ENCODE measurements around the gene KLK14. TPM values are rescaled to one million over a fixed set of nuclear protein-coding genes. Genes with fewer than 3 reads are reported as not detected.

The KLK14 gene
- total and polyA plus RNA-seq, 2 of the 8 experiments (the other 6 are each of a cell fraction or from before 2014, with no cell fraction given): 0.09 to 1.2 TPM

- no peak overlapping the region for H2AFZ ChIP-seq (ENCODE audit: low read length)
- no peaks in the 10 kb centered on the region for H3K79me2 ChIP-seq (ENCODE audit: control insufficient read depth in 1 of 2, insufficient read depth in 2 of 2, low read length in 2 of 2)
- H3K4me3 ChIP-seq (ENCODE audit: extremely low read depth in 1 of 4, insufficient read depth in 2 of 4, low read depth in 3 of 4, low read length in 4 of 4): no peak overlapping the region
- H3K27ac ChIP-seq (ENCODE audit: low read depth, low read length): no peak overlapping the region
- no peak overlapping the region for H2BK5ac ChIP-seq (ENCODE audit: low read depth, low read length)
- H3K9me3 ChIP-seq (ENCODE audit: insufficient read depth in 2 of 2, low read depth in 1 of 2, low read length in 1 of 2): no peaks in the 10 kb centered on the region
- H3K27me3 ChIP-seq (replicated peaks in 1 of 4; ENCODE audit: control insufficient read depth in 3 of 4, extremely low read depth in 1 of 4, insufficient read depth in 3 of 4, low read length in 3 of 4): no peaks in the 10 kb centered on the region; a peak in 1 of 7 replicates
- no peak overlapping the region for H4K91ac ChIP-seq (replicated peaks; ENCODE audit: insufficient read length, low read length)
- peaks cover 7% of the 10 kb centered on the region; the same call in 1 of the 2 replicates for H3K23me2 ChIP-seq (ENCODE audit: low read depth, low read length)
- peaks cover 0 to 3% (median 0%) of the 10 kb centered on the region in 4 experiments; a peak in 2 of 7 replicates for H3K4me1 ChIP-seq (replicated peaks in 1 of 4; ENCODE audit: control insufficient read depth in 3 of 4, insufficient read depth in 4 of 4, low read length in 3 of 4)
- H3K9ac ChIP-seq (replicated peaks in 1 of 4; ENCODE audit: extremely low read depth in 1 of 4, low read depth in 3 of 4, low read length in 3 of 4): no peak overlapping the region
- no peak overlapping the region for H3K4me2 ChIP-seq (ENCODE audit: insufficient read depth in 1 of 2, low read depth in 2 of 2, low read length in 2 of 2)
- H3K56ac ChIP-seq (replicated peaks; ENCODE audit: insufficient read length, low read depth, low read length): no peak overlapping the region
- H3K36me3 ChIP-seq (ENCODE audit: control insufficient read depth in 2 of 4, insufficient read depth in 4 of 4, low read length in 3 of 4): no peaks in the 10 kb centered on the region
- no peak overlapping the region for H3K14ac ChIP-seq (ENCODE audit: insufficient read length)
- H4K5ac ChIP-seq (ENCODE audit: insufficient read length, low read depth, low read length): no peak overlapping the region
- no peak overlapping the region for H3K4ac ChIP-seq (replicated peaks; ENCODE audit: insufficient read length, low read depth, low read length)
- DNase-seq (ENCODE audit: low read depth in 1 of 2, low spot score in 2 of 2) (no peak), FAIRE-seq (no peak)
- H4K20me1 ChIP-seq (replicated peaks in 1 of 2; ENCODE audit: control insufficient read depth in 1 of 2, insufficient read depth in 2 of 2, low read length in 2 of 2): no peaks in the 10 kb centered on the region
- no peak overlapping the region for H2BK12ac ChIP-seq (ENCODE audit: low read depth, low read length)
- H2BK20ac ChIP-seq (ENCODE audit: low read length): no peak overlapping the region
- no peak overlapping the region for H3K23ac ChIP-seq (ENCODE audit: insufficient read length)
- H2AK5ac ChIP-seq (ENCODE audit: low read depth, low read length): no peak overlapping the region
- CTCF ChIA-PET (ENCODE audit: partially characterized antibody): no interaction called here
- no peaks in the 10 kb centered on the region for H3K79me1 ChIP-seq (ENCODE audit: low read depth, low read length)
- H4K8ac ChIP-seq (ENCODE audit: extremely low read depth, insufficient read depth, low read length): no peak overlapping the region
- no peak overlapping the region for H3K18ac ChIP-seq (ENCODE audit: extremely low read depth, low read length)
- POLR2A ChIA-PET (ENCODE audit: partially characterized antibody): no interaction called here
- H2BK15ac ChIP-seq (ENCODE audit: low read length): no peak overlapping the region
- H2BK120ac ChIP-seq (replicated peaks; ENCODE audit: low read depth, low read length): no peak overlapping the region
- TF ChIP-seq CEBPB (IDR thresholded peaks at IDR 0.05; ENCODE audit: low read depth, low read length) (no peak), ATF3 (IDR thresholded peaks at IDR 0.05; ENCODE audit: insufficient read depth, low read depth, low read length) (no peak), EP300 (IDR thresholded peaks at IDR 0.05; ENCODE audit: borderline replicate concordance in 1 of 2, low read depth in 2 of 2, low read length in 2 of 2) (no peak), BRCA1 (IDR thresholded peaks at IDR 0.05; ENCODE audit: low read depth, low read length) (no peak)
Measured at GRCh38 chr19:51055866-51056265, 26.8 kb downstream of the KLK14 start.
